Astrocyte (in vitro differentiated cells and primary cell): Measurements from ENCODE around the gene EEF1B2. TPM values are rescaled to one million over a fixed set of nuclear protein-coding genes. Genes with fewer than 3 reads are reported as not detected.
"Not testable (repeated sequence)": the region's sequence is repeated elsewhere in the genome, so short reads cannot be mapped to it uniquely, and the experiment has no call there.

Source experiments
- DNase-seq: peaks from one replicate; pipeline ENCODE4 v3.0.0-alpha.2; 2010; ENCODE audit warnings: low read depth
- FAIRE-seq: peaks from 2 replicates; lab custom pipeline; 2011; peaks lifted over from hg19 to GRCh38; lab: Jason Lieb, UNC
- H2AFZ ChIP-seq: 2 replicates; pipeline ENCODE4 v1.6.0; 2012; ENCODE audit warnings: low read depth, low read length, inconsistent platforms
- H3K27ac ChIP-seq: 2 replicates; pipeline ENCODE4 v1.5.1; 2011; ENCODE audit warnings: low read depth, low read length, inconsistent platforms
- H3K27me3 ChIP-seq: 2 replicates; pipeline ENCODE4 v1.6.0; 2011; ENCODE audit warnings: low read length, inconsistent platforms; ENCODE audit not compliant: insufficient read depth
- H3K36me3 ChIP-seq: 2 replicates; pipeline ENCODE4 v1.5.1; 2011; ENCODE audit warnings: low read length, inconsistent platforms; ENCODE audit not compliant: insufficient read depth
- H3K4me1 ChIP-seq: 2 replicates; pipeline ENCODE4 v1.5.1; 2011; ENCODE audit warnings: low read length, inconsistent platforms; ENCODE audit not compliant: insufficient read depth
- H3K4me2 ChIP-seq: 2 replicates; pipeline ENCODE4 v1.6.0; 2012; ENCODE audit warnings: low read length, inconsistent platforms
- H3K4me3 ChIP-seq: 2 replicates; pipeline ENCODE4 v1.5.1; 2011; ENCODE audit warnings: low read depth, mild to moderate bottlenecking, low read length, inconsistent platforms; ENCODE audit not compliant: insufficient read depth
- H3K79me2 ChIP-seq: 2 replicates; pipeline ENCODE4 v1.6.0; 2012; ENCODE audit warnings: mild to moderate bottlenecking, low read length, inconsistent platforms; ENCODE audit not compliant: insufficient read depth
- H3K9ac ChIP-seq: 2 replicates; pipeline ENCODE4 v1.6.0; 2012; ENCODE audit warnings: mild to moderate bottlenecking, low read length, inconsistent platforms
- H3K9me3 ChIP-seq: 2 replicates; pipeline ENCODE4 v1.5.1; 2012; ENCODE audit warnings: low read depth, mild to moderate bottlenecking, low read length, inconsistent platforms; ENCODE audit not compliant: insufficient read depth
- H4K20me1 ChIP-seq: 2 replicates; pipeline ENCODE4 v1.6.0; 2012; ENCODE audit warnings: low read length, inconsistent platforms; ENCODE audit not compliant: insufficient read depth
- H3K27ac Mint-ChIP-seq: one replicate; pipeline ENCODE4 v1.8.0; 2021; ENCODE audit warnings: mild to moderate bottlenecking, mixed read lengths; ENCODE audit not compliant: unreplicated experiment
- H3K27me3 Mint-ChIP-seq: one replicate; pipeline ENCODE4 v1.8.0; 2021; ENCODE audit warnings: low read depth, mixed read lengths; ENCODE audit not compliant: unreplicated experiment
- H3K36me3 Mint-ChIP-seq: one replicate; pipeline ENCODE4 v1.8.0; 2021; ENCODE audit warnings: low read depth, mixed read lengths; ENCODE audit not compliant: unreplicated experiment
- H3K4me1 Mint-ChIP-seq: one replicate; pipeline ENCODE4 v1.8.0; 2021; ENCODE audit warnings: low read depth, mixed read lengths; ENCODE audit not compliant: unreplicated experiment
- H3K4me3 Mint-ChIP-seq: one replicate; pipeline ENCODE4 v1.8.0; 2021; ENCODE audit warnings: mild to moderate bottlenecking, moderate library complexity, mixed read lengths; ENCODE audit not compliant: unreplicated experiment
- H3K9me3 Mint-ChIP-seq: one replicate; pipeline ENCODE4 v1.8.0; 2021; ENCODE audit warnings: mild to moderate bottlenecking, mixed read lengths; ENCODE audit not compliant: unreplicated experiment
- EZH2 ChIP-seq: IDR thresholded peaks from 2 replicates; pipeline ENCODE4 v1.6.1; 2012; ENCODE audit warnings: mild to moderate bottlenecking, low read length, inconsistent platforms; ENCODE audit not compliant: insufficient read depth
- total RNA-seq: library from RNA; stranded (reverse); gene quantifications from 2 replicates; pipeline ENCODE4 v1.2.1, GENCODE V29; 2021
- TF ChIP-seq, protein P1 (sequence below): IDR thresholded peaks from 2 replicates; pipeline ENCODE4 v1.5.1; 2011; ENCODE audit warnings: low read depth, mild to moderate bottlenecking, inconsistent platforms, low read length, moderate library complexity; ENCODE audit not compliant: insufficient read depth

The EEF1B2 gene
- total RNA-seq, 1 donor from 2014 or later, result 546 TPM

- H3K36me3 ChIP-seq, result no peaks in the 10 kb centered on the region
- no peaks in the 10 kb centered on the region for H3K79me2 ChIP-seq
- H3K27me3 Mint-ChIP-seq, result no peaks in the 10 kb centered on the region
- no peaks in the 10 kb centered on the region for H3K4me1 Mint-ChIP-seq
- no peaks in the 10 kb centered on the region for H3K4me1 ChIP-seq
- TF ChIP-seq, protein P1, sequence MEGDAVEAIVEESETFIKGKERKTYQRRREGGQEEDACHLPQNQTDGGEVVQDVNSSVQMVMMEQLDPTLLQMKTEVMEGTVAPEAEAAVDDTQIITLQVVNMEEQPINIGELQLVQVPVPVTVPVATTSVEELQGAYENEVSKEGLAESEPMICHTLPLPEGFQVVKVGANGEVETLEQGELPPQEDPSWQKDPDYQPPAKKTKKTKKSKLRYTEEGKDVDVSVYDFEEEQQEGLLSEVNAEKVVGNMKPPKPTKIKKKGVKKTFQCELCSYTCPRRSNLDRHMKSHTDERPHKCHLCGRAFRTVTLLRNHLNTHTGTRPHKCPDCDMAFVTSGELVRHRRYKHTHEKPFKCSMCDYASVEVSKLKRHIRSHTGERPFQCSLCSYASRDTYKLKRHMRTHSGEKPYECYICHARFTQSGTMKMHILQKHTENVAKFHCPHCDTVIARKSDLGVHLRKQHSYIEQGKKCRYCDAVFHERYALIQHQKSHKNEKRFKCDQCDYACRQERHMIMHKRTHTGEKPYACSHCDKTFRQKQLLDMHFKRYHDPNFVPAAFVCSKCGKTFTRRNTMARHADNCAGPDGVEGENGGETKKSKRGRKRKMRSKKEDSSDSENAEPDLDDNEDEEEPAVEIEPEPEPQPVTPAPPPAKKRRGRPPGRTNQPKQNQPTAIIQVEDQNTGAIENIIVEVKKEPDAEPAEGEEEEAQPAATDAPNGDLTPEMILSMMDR, result no peak
- no peak for TF ChIP-seq EZH2
- DNase-seq (no peak), FAIRE-seq (no peak)
- H3K9me3 ChIP-seq, result no peaks in the 10 kb centered on the region
- no peak overlapping the region for H3K27ac ChIP-seq
- H3K9ac ChIP-seq, result no peak overlapping the region
- no peaks in the 10 kb centered on the region for H3K27me3 ChIP-seq
- peaks cover 7% of the 10 kb centered on the region for H3K36me3 Mint-ChIP-seq
- no peak overlapping the region for H3K4me3 Mint-ChIP-seq
- no peak overlapping the region for H3K4me2 ChIP-seq
- H3K27ac Mint-ChIP-seq, result no peak overlapping the region
- no peaks in the 10 kb centered on the region for H3K9me3 Mint-ChIP-seq
- no peak overlapping the region for H2AFZ ChIP-seq
- H3K4me3 ChIP-seq, result no peak overlapping the region
- peaks cover 2% of the 10 kb centered on the region for H4K20me1 ChIP-seq
These were observed 45.0 kb downstream of the EEF1B2 start for GRCh38 chr2:206204710-206205109.

- not testable (repeated sequence) for H3K27ac Mint-ChIP-seq
These were observed 47.6 kb downstream of the EEF1B2 start for GRCh38 chr2:206207316-206207715.

DNA sequence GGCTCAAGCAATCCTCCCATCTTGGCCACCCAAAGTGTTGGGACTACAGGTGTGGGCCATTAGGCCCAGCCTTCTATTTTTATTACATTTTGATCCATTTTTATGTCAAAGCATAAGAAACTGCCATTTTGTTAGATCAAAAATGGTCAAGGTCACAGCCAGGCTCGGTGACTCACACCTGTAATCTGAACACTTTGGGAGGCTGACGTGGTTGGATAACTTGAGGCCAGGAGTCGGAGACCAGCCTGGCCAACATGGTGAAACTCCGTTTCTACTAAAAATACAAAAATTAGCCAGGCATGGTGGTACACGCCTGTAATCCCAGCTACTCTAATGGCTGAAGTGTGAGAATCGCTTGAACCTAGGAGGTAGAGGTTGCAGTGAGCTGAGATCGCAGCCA lies 49.2 kb downstream of the EEF1B2 start:
- Histone ChIP-seq H3K9me3 (no peaks in the 10 kb centered on the region), H3K9ac (no peak overlapping the region), H3K27ac (no peak overlapping the region), H3K4me1 (peaks cover 9% of the 10 kb centered on the region), H3K4me2 (no peak overlapping the region), H3K27me3 (no peaks in the 10 kb centered on the region), H3K36me3 (no peaks in the 10 kb centered on the region), H3K79me2 (peaks cover 7% of the 10 kb centered on the region), H4K20me1 (peaks cover 2% of the 10 kb centered on the region), H3K4me3 (no peak overlapping the region), H2AFZ (no peak overlapping the region)
- peaks cover 15% of the 10 kb centered on the region for H3K4me1 Mint-ChIP-seq
- DNase-seq (no peak), FAIRE-seq (no peak)
- no peaks in the 10 kb centered on the region for H3K9me3 Mint-ChIP-seq
- peaks cover 2% of the 10 kb centered on the region for H3K36me3 Mint-ChIP-seq
- TF ChIP-seq, protein P1, result no peak
- TF ChIP-seq EZH2, result no peak
- no peak overlapping the region for H3K27ac Mint-ChIP-seq
- no peak overlapping the region for H3K4me3 Mint-ChIP-seq
- no peaks in the 10 kb centered on the region for H3K27me3 Mint-ChIP-seq

More at GRCh38 chr2:206207316-206207715, 47.6 kb downstream of the EEF1B2 start:
- not testable (repeated sequence) for H3K4me2 ChIP-seq, DNase-seq, H3K36me3 Mint-ChIP-seq, H3K4me1 ChIP-seq, H3K27ac ChIP-seq, H3K36me3 ChIP-seq, H3K4me3 Mint-ChIP-seq, H3K79me2 ChIP-seq, H3K9me3 Mint-ChIP-seq, H2AFZ ChIP-seq, H3K27me3 ChIP-seq, H3K4me1 Mint-ChIP-seq, H3K27me3 Mint-ChIP-seq, FAIRE-seq, H3K9me3 ChIP-seq, H4K20me1 ChIP-seq, H3K4me3 ChIP-seq, H3K9ac ChIP-seq
